HG03460 (cell line): ENCODE measurements around the gene SFT2D1.
A peak's percentile ranks its signal among the peaks of the same experiment; 100 is the strongest.

Experiments used
- ATAC-seq: cut with Tn5 transposase; IDR thresholded peaks from one replicate; pipeline ENCODE4 v1.9.1; 2021; ENCODE audit not compliant: unreplicated experiment

Gene SFT2D1

DNA sequence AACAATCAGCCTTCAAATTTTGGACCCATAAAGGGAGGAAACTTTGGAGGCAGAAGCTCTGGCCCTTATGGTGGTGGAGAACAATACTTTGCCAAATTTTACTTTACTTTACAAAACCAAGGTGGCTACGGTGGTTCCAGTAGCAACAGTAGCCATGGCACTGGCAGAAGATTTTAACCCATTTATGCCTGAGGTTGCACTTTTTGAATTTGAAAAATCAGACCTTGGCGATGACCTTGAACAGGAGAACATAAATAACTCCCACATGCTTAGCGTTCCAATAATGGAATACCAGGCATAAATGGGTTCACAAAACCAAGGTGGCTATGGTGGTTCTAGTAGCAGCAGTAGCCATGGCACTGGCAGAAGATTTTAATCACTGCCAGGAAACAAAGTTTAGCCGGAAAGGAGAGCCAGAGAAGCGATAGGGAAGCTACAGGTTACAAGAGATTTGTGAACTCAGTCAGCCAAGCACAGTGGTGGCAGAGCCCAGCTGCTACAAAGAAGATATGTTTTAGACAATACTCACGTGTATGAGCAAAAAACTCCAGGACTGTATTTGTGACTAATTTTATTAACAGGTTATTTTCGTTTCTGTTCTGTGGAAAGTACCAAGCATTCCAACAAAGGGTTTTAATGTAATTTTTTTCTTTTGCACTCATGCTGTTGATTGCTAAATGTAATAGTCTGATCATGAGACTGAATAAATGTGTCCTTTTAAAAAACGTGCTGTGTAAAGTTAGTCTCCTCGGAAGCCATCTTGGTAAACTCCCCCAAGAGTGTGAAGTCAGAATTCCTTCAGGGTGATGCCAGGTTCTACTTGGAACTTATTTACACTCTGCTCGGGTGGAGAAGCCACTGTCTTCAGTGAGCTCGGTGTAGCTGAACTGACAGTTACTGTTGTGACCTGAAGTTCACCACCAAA is 6.7 kb downstream of the SFT2D1 start:
- peak; percentile 40 for ATAC-seq

DNA sequence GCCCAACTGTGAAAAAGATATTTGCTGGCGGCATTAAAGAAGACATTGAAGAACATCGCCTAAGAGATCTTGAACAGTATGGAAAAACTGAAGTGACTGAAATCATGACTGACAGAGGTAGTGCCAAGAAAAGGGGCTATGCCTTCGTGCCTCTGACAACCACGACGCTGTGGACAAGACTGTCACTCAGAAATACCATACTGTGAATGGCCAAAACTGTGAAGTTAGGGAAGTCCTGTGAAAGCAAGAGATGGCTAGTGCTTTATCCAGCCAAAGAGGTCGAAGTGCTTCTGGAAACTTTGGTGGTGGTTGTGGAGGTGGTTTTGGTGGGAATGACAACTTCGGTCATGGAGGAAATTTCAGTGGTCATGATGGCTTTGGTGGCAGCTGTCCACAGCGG is 7.5 kb downstream of the SFT2D1 start:
- no peak for ATAC-seq

DNA sequence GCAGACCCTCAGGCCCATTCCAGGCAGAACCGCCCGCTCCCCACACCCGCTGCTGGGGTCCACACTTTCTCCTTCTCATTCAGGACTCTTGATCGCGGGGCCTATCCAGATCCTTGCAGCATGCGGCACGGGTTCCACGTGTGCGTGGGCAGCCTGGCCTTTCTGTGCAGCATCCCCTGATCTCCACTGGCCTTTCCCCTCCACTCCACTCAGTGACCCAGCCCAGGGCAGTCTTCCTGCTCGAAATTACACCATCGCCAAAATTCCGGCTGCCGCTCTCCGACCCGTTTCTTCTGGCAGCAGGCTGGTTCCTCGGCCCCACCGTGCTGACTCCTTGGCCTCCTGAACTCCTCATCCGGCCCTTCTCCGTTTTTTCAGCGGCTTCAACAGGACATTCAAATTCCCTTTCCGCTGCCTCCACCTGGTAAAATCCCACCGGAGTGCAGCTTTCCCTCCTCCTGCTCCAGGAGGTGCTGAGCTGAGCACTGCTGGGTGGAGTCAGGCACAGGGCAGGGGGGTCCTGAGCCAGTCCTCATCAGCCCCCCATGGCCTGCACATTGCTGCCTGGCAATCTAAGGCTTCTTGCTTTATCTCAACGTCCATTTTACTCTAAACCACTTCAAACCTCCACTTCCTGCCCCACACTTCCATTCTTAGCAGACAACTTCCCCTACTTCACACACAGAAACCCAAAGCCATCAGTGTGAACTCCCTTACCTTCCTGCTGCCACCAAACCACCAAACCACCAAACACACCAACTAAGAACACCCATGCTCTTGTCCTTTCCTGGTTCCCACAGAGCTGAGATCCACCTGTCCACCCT is 9.0 kb downstream of the SFT2D1 start:
- peak; percentile 72 for ATAC-seq

DNA sequence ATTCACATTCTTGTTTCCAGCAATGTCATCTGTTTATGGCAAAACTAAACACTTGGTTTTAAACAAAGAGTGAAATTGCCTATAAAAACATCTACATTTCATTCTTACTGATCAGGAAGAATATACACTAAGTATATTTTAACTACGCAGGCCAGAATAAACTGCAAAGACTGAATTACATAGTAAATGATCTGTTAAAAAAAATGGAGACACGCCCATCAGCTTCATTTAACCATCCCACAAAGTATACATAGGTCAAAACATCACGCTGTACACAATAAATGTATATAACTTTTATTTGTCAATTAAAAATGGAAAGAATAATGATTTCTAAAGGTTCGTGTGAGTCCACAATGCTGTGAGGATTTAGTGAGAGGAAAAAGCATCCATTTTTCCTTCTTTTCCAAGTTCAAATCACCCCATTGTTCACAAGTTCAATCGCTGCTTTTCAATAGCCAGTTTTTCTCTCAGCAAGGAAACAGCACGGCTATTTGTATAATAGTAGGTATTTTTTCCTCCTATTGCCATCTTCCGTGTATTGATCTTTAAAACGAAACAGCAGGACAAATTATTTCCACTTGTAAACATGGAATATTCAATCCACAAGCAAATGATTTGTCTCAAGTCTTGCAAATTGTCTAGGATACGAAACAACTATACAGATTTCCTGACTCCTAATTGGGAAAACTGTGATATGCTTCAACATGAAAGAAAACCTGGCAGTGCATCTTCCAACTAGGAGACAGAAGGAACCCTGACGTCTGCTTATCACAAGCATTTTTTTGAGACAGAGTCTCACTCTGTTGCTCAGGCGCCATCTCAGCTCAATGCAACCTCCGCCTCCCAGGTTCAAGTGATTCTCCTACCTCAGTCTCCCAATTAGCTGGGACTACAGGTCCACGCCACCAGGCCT is 10.6 kb downstream of the SFT2D1 start:
- no peak for ATAC-seq

DNA sequence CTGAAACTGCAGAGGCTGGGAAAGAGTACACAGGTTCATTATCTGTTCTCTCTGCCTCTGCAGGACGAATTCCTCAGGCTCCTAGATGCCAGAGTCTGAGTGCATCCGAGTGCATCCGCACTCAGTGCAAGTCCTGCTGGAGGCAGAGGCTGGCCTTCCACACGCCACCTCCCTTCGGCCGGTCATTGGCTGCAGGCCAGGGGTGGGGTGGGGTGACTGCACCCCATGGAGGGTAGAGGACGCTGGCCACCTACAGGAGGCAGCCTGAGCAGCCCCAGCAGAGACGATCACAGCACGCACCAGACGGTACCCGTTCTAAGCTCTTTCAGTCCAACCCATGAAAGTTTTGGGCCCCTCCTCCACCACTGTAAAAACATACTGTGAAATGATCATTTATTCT is 11.7 kb downstream of the SFT2D1 start:
- no peak for ATAC-seq

DNA sequence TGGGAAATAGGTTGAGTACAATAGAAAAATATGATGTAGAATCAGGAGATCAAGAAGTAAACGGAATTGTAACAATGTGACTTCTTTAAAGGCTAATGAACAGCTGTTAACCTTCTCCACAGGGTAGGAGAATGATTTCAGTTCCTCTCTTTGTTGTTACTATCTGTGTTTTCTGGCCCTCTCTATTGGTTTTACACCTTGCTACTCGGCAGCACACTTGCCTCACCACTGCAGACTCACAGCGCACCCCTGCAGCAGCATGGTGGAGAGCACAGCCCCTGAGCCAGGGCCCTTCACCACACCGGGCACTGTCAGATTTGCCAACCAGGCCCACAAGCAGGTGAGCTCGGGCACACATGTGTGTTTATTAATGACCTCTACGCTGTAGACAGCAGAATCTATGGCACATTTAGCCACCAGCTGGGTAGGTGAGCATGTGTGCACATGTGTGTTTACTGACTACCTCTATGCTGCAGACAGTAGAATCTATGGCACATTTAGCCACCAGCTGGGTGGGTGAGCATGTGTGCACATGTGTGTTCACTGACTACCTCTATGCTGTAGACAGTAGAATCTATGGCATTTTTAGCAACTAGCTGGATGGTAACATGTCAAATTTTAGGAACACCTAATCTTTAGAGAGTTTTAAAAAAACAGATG is 16.8 kb downstream of the SFT2D1 start:
- peak; percentile 87 for ATAC-seq

DNA sequence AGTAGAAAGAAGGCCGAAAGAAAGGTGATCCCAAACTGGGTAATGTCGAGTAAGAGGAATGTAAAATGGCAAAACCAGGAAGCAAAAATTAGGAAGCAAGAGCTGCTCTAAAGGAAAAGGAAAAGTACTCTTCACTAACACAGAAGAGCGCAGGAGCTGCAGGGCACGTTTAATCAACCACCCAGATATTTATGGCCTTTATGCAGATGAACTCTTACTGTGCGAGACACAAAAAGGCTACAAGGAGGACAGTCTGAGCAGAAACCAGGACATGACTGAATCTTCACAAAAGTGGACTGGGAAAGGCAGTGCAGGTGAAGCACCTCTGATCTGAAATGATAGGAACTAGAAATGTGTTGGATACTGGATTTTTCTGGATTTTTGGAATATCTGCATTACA is 18.9 kb downstream of the SFT2D1 start:
- ATAC-seq, result no peak

DNA sequence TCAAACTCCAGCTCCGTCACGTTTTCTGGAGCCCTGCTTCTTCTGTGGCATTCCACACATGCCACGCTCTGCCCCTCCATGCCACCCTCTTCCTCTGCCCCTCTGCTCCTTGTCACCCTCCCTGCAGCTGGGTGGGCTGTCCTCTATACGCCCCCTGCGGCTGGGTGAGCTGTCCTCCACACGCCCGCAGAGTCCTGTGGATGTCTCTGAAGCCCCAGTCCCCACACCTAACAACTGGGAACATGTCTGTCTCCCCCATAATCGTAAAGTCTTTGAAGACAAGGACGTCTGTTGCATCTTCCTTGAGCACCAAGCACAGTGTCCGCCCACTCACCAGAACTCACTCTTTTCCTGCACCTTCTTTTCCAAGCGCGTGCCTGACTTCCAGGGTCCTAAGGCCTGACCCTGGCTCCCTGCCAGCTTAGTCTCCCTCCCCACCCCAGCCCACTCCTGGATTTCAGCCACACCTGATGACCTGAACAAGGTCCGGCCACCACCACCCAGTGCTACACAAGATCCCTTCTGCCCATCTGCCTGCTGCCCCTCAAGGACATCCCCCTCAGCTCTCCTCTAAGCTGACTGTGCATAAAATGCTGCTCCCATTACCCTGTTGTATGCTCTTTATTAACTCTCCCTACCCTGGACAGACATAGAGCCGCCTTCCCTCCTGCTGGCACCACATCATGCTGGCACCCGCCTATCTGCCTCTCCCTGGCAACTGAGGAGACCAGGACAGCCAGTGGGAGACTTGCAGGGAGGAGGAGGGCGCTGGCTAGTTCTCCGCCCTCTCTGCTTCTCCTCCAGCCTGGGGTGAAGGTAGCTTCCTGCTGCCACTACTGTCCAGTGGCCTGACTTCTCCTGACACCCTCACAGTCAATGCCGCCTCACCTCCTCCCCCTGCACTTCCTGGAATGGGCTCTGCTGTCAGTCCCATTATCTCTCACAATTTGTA is 23.4 kb downstream of the SFT2D1 start:
- no peak for ATAC-seq

DNA sequence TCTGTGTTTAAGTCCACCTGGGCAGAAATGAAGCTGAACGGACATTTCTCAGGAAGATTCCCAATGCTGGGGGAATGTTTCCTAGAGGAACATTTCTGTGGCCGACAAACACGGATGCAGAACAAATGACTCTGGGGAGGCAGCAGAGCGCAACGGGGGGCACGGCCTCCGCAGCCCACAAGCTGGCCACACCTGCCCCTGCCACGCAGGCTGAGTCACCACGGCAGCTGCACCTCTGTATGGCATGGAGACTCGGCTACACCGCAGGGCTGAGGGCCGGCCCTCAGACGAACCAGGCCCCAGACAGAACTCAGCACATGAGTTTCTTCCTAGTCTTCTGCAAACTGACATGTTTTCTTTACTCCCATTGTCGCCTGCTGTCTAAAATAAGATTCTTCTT is 24.1 kb downstream of the SFT2D1 start:
- ATAC-seq, result no peak

DNA sequence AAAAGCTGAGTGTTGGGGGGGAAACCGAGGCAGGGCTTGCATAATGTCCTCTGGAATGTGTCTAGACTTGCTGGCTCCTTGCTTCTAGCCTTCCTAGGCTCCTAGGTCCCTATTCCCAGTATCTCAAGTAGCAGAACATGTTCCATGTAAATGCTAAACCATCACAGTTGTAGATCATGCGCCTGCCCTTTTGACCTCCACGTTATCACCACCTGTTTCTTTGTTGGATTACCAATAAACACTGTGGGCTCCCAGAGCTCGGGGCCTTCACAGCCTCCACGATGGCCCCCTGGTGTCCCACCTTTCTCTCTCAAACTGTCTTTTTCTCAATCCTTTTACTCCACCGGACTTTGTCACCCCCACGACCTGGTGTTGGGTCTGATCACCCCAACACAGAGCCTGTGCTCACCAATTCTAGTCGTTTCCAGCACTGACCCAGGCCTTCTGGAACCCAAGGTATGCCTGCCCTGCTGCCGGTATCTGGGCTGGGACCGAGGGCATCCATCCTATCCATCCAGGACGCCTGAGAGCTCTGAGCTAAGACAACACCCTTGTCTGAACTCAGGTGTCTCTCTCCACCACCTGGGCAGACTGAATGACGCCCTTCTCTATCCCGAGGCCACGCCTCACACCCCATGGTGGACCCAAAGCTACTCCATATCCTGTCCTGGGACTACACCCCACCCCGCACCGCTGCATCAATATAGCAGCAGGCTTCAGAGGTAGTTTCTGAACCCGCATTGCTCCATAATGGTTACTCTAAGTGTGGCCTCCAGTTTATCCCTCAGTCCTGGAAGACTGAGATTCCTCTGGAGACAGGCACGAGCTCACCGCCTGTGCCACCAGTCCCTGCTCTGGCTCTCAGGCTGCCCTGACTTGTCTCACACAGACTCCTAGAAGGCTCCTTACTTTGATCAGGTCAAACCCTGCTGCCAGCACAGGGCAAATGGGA is 24.8 kb downstream of the SFT2D1 start:
- ATAC-seq, result no peak

DNA sequence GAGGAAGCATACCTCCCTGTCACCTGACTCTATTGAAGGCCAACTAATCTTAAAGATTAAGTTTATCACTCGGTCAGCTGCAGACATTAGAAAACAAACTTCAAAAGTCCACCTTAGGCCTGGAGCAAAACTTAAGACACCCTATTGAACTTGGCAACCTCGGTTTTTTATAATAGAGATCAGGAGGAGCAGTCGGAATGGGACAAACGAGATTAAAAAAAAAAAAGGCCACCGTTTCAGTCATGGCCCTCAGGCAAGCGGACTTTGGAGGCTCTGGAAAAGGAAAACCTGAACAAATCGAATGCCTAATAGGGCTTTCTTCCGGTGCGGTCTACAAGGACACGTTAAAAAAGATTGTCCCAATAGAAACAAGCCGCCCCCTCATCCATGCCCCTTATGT is 26.9 kb downstream of the SFT2D1 start:
- no peak for ATAC-seq

DNA sequence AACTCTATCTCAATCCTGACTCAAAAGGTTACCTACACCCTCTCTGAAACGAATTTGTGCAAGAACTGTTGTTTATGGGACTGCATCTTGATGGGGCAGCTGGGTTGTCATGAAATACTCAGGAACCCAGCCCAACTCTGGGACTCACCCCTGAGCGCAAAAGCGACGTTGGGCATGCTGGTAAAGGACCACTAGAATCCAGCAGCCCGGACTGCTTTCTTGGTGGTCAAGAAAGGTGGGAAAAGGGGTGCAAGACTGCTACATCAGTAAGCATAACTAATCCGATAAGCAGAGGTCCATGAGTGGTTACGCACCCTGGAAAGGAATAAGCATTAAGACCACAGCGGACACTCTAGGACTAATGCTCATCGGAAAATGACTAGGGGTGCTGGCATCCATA is 27.9 kb downstream of the SFT2D1 start:
- no peak for ATAC-seq

DNA sequence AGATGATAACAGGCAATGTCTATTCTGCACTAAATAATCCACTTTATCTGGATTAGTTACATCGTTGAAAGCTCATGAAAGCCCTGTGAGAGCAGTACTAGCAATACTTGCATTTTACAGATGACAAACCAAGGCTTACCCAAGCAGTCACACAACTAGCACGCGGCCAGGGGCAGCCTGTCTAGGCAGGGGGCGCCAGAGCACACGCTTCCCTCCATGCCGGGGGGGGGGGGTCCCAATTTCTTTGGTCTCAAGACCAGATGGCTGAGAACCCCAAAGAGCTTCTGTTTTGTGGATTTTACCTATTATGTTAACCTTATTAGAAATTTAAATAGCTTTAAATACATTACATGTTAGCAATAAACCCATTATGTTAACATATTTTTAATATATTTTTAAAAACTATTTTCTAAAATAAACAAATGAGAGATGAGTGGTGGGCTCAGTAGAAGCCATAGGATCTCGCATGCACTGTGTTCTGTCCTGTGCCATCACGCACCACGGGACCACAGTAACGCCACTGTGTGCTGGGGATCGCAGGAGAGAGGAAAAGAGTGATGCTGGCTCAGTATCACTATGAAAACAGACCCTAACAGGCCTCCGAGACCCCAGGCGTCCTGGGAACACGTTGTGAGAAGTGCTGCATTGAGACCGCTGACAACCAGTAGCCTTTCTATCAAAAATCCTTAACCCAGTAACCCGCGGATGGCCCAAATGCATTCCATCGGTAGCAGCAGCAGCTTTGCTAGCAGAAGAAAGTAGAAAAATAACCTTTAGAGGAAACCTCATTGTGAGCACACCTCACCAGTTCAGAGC is 28.9 kb downstream of the SFT2D1 start:
- ATAC-seq, result peak; percentile 83

DNA sequence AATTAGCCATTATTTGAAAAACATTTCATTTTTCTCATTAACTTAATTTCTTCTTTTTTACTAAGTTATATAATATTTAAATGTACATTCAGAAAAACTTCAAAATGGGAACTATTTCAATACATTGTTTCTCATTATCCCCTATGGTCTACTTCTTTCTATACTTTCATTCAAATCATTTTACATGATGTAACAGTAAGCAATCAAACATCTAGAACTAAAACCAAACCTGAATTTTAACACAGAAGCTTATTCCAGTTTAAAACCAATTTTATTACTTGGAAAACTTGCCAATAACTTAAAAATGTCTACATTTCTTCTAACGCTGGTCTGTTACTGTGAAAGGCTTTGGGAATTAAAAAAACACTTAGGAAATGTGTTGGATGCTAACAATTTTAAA is 29.5 kb downstream of the SFT2D1 start:
- no peak for ATAC-seq

DNA sequence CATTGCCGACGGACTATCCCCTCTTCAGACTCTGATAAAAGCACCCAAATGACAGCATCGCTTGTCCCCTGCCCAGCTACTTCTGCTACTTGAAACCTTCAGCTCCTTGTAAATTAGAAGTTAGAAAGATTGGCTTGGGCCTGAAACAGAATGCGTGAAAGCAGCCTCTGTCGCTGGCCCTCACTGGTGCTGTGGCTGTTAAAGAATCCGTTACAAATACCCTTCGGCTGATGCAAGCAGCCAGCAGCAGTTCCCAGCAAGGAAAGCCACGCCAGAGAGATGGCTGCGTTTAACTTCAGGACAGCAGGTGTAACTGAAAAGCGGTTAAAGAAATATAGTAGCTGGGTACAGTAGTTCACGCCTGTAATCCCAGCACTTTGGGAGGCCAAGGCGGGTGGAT is 31.7 kb downstream of the SFT2D1 start:
- no peak for ATAC-seq

DNA sequence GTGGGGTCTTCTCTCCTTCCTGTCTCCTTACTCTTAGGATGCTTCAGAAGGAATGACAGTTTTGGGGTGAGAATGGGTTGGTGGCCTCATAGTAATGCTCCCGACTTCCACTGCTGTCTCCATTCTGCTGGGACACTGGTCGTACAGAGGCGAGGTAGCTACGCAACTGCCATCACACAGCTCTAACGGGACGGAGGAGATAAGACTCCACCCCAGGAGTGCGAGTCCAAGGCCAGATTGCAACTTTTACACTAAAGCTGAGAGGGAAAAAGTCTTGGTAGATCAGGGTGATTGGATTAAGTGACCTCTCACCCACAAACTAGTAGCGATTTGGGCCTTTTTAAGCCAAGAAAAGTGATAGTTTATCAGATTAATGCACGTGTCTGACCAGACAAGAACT is 32.4 kb downstream of the SFT2D1 start:
- no peak for ATAC-seq

DNA sequence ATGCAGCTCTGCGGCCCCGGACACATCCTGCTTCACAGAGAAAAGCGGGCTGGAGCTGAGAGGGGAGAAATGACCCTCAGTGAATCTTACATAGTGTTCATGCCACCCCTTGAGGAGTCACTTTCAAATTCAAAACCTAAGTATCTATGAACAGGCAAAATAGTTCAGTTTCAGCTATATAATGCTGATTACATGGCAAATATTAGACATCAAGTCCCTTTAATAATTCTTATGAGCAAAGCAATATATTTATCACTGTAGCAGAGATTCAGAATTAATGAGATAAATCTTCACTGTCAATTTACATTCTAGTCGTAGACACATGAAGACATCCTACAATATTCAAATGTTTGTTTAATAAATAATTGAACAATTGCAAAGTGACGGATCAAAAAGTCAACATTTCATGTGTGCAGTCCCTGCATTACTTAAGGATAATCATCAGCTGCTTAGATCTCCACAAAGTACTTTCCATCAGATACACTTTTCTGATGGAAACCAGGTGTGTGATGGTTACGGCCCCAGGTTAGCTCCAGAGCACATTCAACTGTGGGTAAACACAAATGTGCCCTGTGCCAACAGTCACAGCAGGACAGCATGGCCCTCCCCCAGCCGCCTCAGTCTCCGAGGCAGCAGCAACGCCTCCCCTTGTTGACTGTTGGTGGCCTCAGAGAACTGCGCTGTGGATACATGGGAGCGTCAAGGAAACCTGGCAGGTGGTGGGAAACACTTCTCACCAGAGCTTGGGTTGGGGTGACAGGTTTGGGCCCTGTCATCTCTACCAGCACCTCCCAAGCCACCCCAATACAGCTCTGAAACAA is 33.4 kb downstream of the SFT2D1 start:
- ATAC-seq, result no peak
